SK-N-SH (cell line): ENCODE measurements around the gene DNAJA3. TPM values are rescaled to one million over a fixed set of nuclear protein-coding genes. Genes with fewer than 3 reads are reported as not detected.
A peak's percentile ranks its signal among the peaks of the same experiment; 100 is the strongest.

Experiments
- CTCF ChIA-PET: fragments of 300-600, 350-600 bp; formaldehyde crosslinking; extraction: SDS; loops from one replicate; lab custom pipeline; 2021; lab: Yijun Ruan, JAX
- POLR2A ChIA-PET: fragments of 350-600 bp; sonication (Branson Sonifier 250); formaldehyde crosslinking; extraction: SDS; loops from one replicate; lab custom pipeline; 2020; ENCODE audit warnings: antibody characterized with exemption, inconsistent platforms; lab: Yijun Ruan, JAX
- DNase-seq: peaks from one replicate; pipeline ENCODE4 v3.0.0; 2012
- H2AFZ ChIP-seq: fragments of 200-600 bp; sonication (generic); 2 replicates; pipeline ENCODE4 v1.8.1; 2016; ENCODE audit warnings: antibody characterized with exemption, mild to moderate bottlenecking, low read depth
- H3F3A ChIP-seq: fragments of 200-600 bp; sonication (generic); replicated peaks from 2 replicates; pipeline ENCODE3; 2016; ENCODE audit warnings: antibody characterized with exemption, mild to moderate bottlenecking; ENCODE audit not compliant: insufficient read depth
- H3K27ac ChIP-seq, 2 experiments: fragments of 200-500 bp in 1 of 2; fragments of 200-600 bp in 1 of 2; sonication (Bioruptor generic) in 1 of 2; sonication (generic), shearing (Covaris generic) in 1 of 2; 2 replicates each; pipeline versions ENCODE4 v1.5.1 to v1.6.1; 2014 to 2016; ENCODE audit warnings: low read depth in 2 of 2, inconsistent platforms in 1 of 2, low read length in 1 of 2, mild to moderate bottlenecking in 1 of 2, mixed read lengths in 1 of 2
- H3K27me3 ChIP-seq: fragments of 200-600 bp; sonication (generic), shearing (Covaris generic); 2 replicates; pipeline ENCODE4 v1.6.1; 2016; ENCODE audit warnings: mixed run types; ENCODE audit not compliant: insufficient read depth
- H3K36me3 ChIP-seq, 2 experiments: fragments of 200-500 bp in 1 of 2; fragments of 200-600 bp in 1 of 2; sonication (Bioruptor generic) in 1 of 2; sonication (generic) in 1 of 2; replicated peaks in 1 of 2; 2 replicates each; pipeline versions ENCODE3 to v1.5.1; 2014 to 2016; ENCODE audit warnings: low read length in 1 of 2, mild to moderate bottlenecking in 1 of 2; ENCODE audit not compliant: insufficient read depth in 2 of 2, control insufficient read depth in 1 of 2
- H3K4me1 ChIP-seq, 2 experiments: fragments of 200-500 bp in 1 of 2; fragments of 200-600 bp in 1 of 2; sonication (Bioruptor generic) in 1 of 2; sonication (generic), shearing (Covaris generic) in 1 of 2; 2 replicates each; pipeline versions ENCODE4 v1.5.1 to v1.6.1; 2014 to 2016; ENCODE audit warnings: low read depth in 1 of 2, low read length in 1 of 2, mixed run types in 1 of 2; ENCODE audit not compliant: insufficient read depth in 2 of 2, control insufficient read depth in 1 of 2
- H3K4me2 ChIP-seq: fragments of 200-600 bp; sonication (generic), shearing (Covaris generic); 2 replicates; pipeline ENCODE4 v1.6.1; 2017; ENCODE audit warnings: mixed run types
- H3K4me3 ChIP-seq, 2 experiments: fragments of 200-500 bp in 1 of 2; fragments of 200-600 bp in 1 of 2; sonication (Bioruptor generic) in 1 of 2; sonication (generic), shearing (Covaris generic) in 1 of 2; 2 replicates each; pipeline versions ENCODE4 v1.5.1 to v1.8.1; 2014 to 2016; ENCODE audit warnings: low read depth in 2 of 2, inconsistent platforms in 1 of 2, low read length in 1 of 2, mild to moderate bottlenecking in 1 of 2, mixed read lengths in 1 of 2, moderate library complexity in 1 of 2
- H3K79me2 ChIP-seq: fragments of 200-600 bp; sonication (generic); 2 replicates; pipeline ENCODE4 v1.8.1; 2017; ENCODE audit warnings: mild to moderate bottlenecking; ENCODE audit not compliant: insufficient read depth
- H3K9ac ChIP-seq: fragments of 200-600 bp; sonication (generic); 2 replicates; pipeline ENCODE4 v1.6.1; 2017; ENCODE audit warnings: mixed run types
- H3K9me2 ChIP-seq: fragments of 200-600 bp; sonication (generic); 2 replicates; pipeline ENCODE4 v1.6.1; 2017; ENCODE audit warnings: mixed run types
- H3K9me3 ChIP-seq: fragments of 200-600 bp; sonication (generic); 2 replicates; pipeline ENCODE4 v1.6.1; 2017; ENCODE audit warnings: mixed run types, mild to moderate bottlenecking, moderate library complexity
- H4K20me1 ChIP-seq: fragments of 200-600 bp; sonication (generic); 2 replicates; pipeline ENCODE4 v1.6.1; 2017; ENCODE audit warnings: mild to moderate bottlenecking, mixed run types; ENCODE audit not compliant: insufficient read depth
- CHD2 ChIP-seq: fragments of 150-350 bp; IDR thresholded peaks from 2 replicates; pipeline ENCODE4 v1.6.1; 2018; ENCODE audit warnings: low read length; ENCODE audit not compliant: partially characterized antibody
- ELF1 ChIP-seq: IDR thresholded peaks from 2 replicates; pipeline ENCODE4 v1.4.0; 2012
- EZH2phosphoT487 ChIP-seq: fragments of 200-600 bp; sonication (generic); IDR thresholded peaks from 2 replicates; pipeline ENCODE4 v1.6.1; 2017; ENCODE audit warnings: low read depth, mixed run types, mild to moderate bottlenecking, antibody characterized with exemption, moderate library complexity, borderline replicate concordance
- FOSL2 ChIP-seq: IDR thresholded peaks from 2 replicates; pipeline ENCODE4 v1.4.0; 2012; ENCODE audit warnings: low read depth, mild to moderate bottlenecking, moderate library complexity, borderline replicate concordance
- FOXM1 ChIP-seq: IDR thresholded peaks from 2 replicates; pipeline ENCODE4 v1.4.0; 2012; ENCODE audit warnings: low read depth, mild to moderate bottlenecking
- GABPA ChIP-seq: IDR thresholded peaks from 2 replicates; pipeline ENCODE4 v1.4.0; 2012; ENCODE audit warnings: low read depth, mild to moderate bottlenecking
- GATA2 ChIP-seq: sonication (generic); formaldehyde crosslinking; IDR thresholded peaks from 2 replicates; pipeline ENCODE4 v1.5.0; 2020; ENCODE audit warnings: mild to moderate bottlenecking, missing genetic modification reagents
- MEF2A ChIP-seq: IDR thresholded peaks from 2 replicates; pipeline ENCODE4 v1.4.0; 2012; ENCODE audit warnings: low read depth, borderline replicate concordance
- NFIC ChIP-seq: IDR thresholded peaks from 2 replicates; pipeline ENCODE4 v1.4.0; 2012; ENCODE audit warnings: borderline replicate concordance
- RAD21 ChIP-seq: IDR thresholded peaks from 2 replicates; pipeline ENCODE4 v1.6.1; 2012; ENCODE audit warnings: mild to moderate bottlenecking, low read length
- RCOR1 ChIP-seq: fragments of 150-350 bp; IDR thresholded peaks from 2 replicates; pipeline ENCODE4 v1.6.1; 2017; ENCODE audit warnings: antibody characterized with exemption, low read length
- RFX5 ChIP-seq: IDR thresholded peaks from 2 replicates; pipeline ENCODE4 v1.6.1; 2012; ENCODE audit warnings: mild to moderate bottlenecking, improper control_type of control experiment, low read length
- RXRA ChIP-seq: IDR thresholded peaks from 2 replicates; pipeline ENCODE4 v1.4.0; 2012; ENCODE audit warnings: low read depth, mild to moderate bottlenecking, borderline replicate concordance
- SIN3A ChIP-seq: IDR thresholded peaks from 2 replicates; pipeline ENCODE4 v1.6.1; 2012; ENCODE audit warnings: low read depth, mild to moderate bottlenecking, low read length, moderate library complexity, borderline replicate concordance
- TAF1 ChIP-seq: IDR thresholded peaks from 2 replicates; pipeline ENCODE4 v1.6.1; 2012; ENCODE audit warnings: low read depth, mild to moderate bottlenecking, low read length, moderate library complexity, borderline replicate concordance
- WGBS: methylation state at CpG from one replicate; pipeline ENCODE4 v1.1.6; 2017; ENCODE audit warnings: low lambda C conversion rate; 5-methylcytosine and 5-hydroxymethylcytosine counted together
- polyA plus RNA-seq, 3 experiments: library from polyadenylated mRNA; depleted of rRNA; stranded (reverse); fragments of >200 nt; gene quantifications; 2 replicates each; pipeline ENCODE4 v1.2.3, GENCODE V29; 2012
- TF ChIP-seq, protein P1 (sequence below): fragments of 150-350 bp; IDR thresholded peaks from 2 replicates; pipeline ENCODE4 v1.6.1; 2017; ENCODE audit warnings: antibody characterized with exemption, low read length, low read depth, borderline replicate concordance
- TF ChIP-seq, protein P2 (sequence below): IDR thresholded peaks from 2 replicates; pipeline ENCODE4 v1.4.0; 2012; ENCODE audit warnings: low read depth, borderline replicate concordance

The DNAJA3 gene
- polyA plus RNA-seq, 1 of the 3 experiments (the other 2 are of a cell fraction), result 52.6 TPM

DNA sequence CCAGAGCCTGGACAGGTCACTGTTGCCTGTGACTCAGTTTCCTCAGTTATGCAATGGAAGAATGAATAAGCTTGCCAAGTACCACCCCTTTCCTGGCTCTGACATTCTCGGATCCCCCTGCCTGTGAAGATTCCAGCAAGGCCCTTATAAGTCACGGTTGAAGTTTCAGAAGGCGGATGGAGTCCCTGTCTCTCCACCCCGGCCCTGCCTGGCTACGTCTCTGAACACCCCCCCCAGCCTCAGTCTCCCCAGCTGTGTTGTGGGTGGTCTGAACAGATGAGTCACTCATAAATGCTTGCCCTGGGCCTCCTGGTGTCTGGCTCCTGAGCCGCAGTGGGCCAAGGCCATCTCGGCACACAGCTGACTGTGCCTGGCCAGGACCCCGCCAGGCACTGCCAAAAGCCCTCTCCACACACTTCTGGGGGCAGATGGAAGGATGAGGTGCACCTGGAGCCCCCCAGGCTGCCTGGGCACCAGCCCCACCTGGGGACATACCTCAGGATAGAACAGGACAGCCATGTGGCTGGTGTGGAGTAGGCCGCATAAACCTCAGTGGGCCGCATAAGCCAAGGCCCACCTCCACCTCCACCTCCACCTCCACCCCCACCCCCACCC is 38.6 kb upstream of the DNAJA3 start:
- DNase-seq, result no peak
- Histone ChIP-seq H3K79me2 (no peaks in the 10 kb centered on the region), H3K4me3 (no peak overlapping the region), H3F3A (peaks cover 19% of the 10 kb centered on the region), H3K9me3 (no peaks in the 10 kb centered on the region), H3K4me2 (peak overlapping the region; percentile 44; the same call in 1 of the 2 replicates), H3K4me1 (peaks cover 36 to 80% of the 10 kb centered on the region in 2 experiments; a peak in 3 of 4 replicates), H3K9me2 (no peaks in the 10 kb centered on the region), H3K27me3 (no peaks in the 10 kb centered on the region), H3K27ac (peak overlapping the region in 1 of 2 experiments; percentile 93; a peak in 1 of 4 replicates), H3K9ac (no peak overlapping the region), H3K36me3 (peaks cover 0 to 17% of the 10 kb centered on the region in 2 experiments), H4K20me1 (peaks cover 3% of the 10 kb centered on the region; the same call in 1 of the 2 replicates), H2AFZ (no peak overlapping the region)
- 63% methylated on average over 5 of the region's 10 CpGs for WGBS
- POLR2A ChIA-PET, result interaction anchor here (1.0 to 1.1 kb wide), 2 partner anchors 8 to 14 kb away, joined by 3 to 5 read pairs; no protein-coding TSS in a partner anchor
- CTCF ChIA-PET, result interaction anchor here (1.7 to 32.1 kb wide), 3 partner anchors 15 to 28 kb away, joined by 5 to 558 read pairs (median 11); no protein-coding TSS in a partner anchor
- TF ChIP-seq TAF1, result no peak
- no peak for TF ChIP-seq GABPA
- TF ChIP-seq FOSL2, result 0 out of 2 replicates have a peak, but pooled peaks have one; percentile 2
- no peak for TF ChIP-seq FOXM1

DNA sequence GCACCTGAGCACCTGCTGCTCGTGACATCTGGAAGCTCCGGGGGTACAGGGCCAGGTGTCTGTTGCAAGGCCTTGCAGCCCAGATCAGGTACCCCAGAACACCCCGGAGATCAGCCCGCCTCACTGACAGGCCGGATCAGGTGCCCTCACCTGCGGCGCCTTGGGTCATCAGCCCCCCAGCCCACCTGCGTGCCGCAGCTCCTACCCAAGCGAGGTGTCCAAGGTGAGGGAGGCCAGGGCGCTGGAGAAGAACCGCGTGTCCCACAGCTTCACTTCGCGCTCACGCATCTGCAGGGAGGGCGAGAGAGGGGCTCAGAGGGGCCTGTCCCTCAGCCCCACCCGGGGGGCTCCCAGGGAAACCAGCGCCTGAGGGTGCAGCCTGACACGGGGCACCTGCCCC is 37.9 kb upstream of the DNAJA3 start:
- H2AFZ ChIP-seq, result no peak overlapping the region

DNA sequence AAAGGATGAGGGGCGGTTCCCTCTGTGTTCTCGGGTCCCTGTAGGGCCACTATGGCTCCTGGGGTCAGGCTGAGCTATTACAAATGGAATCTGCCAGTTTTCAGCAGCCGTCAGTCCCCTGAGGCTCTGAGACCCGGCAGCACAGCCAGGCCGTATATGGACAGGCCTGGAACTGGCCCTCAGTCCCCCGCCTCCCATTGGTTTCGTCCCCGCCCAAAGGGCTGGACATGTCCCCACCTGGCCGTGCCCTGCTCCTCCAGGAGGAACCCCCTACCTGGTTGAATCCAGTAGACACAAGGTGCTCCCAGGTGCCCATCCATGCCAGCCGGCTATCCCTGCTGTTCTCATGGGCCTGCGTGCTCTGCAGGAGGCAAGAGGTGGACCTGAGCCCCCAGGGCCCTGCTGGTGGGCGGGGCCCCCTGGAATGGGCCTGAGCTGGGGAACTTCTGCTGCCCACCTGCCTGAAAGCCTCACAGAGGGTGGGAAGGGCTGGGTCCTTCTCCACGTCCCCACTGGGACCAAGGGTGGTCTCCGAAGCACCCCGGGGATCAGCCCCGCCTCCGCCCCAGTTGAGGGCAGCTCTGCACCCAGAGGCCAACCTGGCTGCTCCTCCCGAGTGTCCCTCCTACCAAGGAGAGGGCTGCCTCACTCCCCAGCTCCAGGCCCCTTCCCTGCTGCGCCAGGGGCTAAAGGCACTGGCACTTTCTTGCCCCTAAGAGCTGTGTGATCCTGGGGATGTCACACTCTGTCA is 37.2 kb upstream of the DNAJA3 start:
- Histone ChIP-seq H2AFZ (no peak overlapping the region), H3K9me2 (no peaks in the 10 kb centered on the region), H3K9ac (no peak overlapping the region), H3F3A (peaks cover 14% of the 10 kb centered on the region), H3K9me3 (no peaks in the 10 kb centered on the region), H3K36me3 (peaks cover 0 to 5% of the 10 kb centered on the region in 2 experiments), H4K20me1 (peaks cover 3% of the 10 kb centered on the region; the same call in 1 of the 2 replicates), H3K4me1 (peaks cover 50 to 85% of the 10 kb centered on the region in 2 experiments; a peak in 3 of 4 replicates), H3K27me3 (no peaks in the 10 kb centered on the region), H3K79me2 (no peaks in the 10 kb centered on the region), H3K4me2 (no peak overlapping the region), H3K4me3 (no peak overlapping the region), H3K27ac (peak overlapping the region in 1 of 2 experiments; percentile 25; a peak in 1 of 4 replicates)
- WGBS, result 100% methylated on average over 1 of the region's 19 CpGs
- POLR2A ChIA-PET, result no interaction called here
- no peak for DNase-seq
- CTCF ChIA-PET, result interaction anchor here (1.7 to 32.1 kb wide), 4 partner anchors 8 to 29 kb away, joined by 4 to 558 read pairs (median 13); no protein-coding TSS in a partner anchor
- TF ChIP-seq, protein P1, sequence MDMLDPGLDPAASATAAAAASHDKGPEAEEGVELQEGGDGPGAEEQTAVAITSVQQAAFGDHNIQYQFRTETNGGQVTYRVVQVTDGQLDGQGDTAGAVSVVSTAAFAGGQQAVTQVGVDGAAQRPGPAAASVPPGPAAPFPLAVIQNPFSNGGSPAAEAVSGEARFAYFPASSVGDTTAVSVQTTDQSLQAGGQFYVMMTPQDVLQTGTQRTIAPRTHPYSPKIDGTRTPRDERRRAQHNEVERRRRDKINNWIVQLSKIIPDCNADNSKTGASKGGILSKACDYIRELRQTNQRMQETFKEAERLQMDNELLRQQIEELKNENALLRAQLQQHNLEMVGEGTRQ, result no peak
- TF ChIP-seq ELF1 (no peak), RFX5 (no peak), CHD2 (no peak), MEF2A (no peak), RAD21 (no peak), RCOR1 (no peak), EZH2phosphoT487 (no peak), RXRA (no peak), FOXM1 (no peak), GATA2 (CRISPR knock-in tag) (no peak), GABPA (no peak), TAF1 (no peak), NFIC (no peak), SIN3A (no peak)
- TF ChIP-seq, protein P2, sequence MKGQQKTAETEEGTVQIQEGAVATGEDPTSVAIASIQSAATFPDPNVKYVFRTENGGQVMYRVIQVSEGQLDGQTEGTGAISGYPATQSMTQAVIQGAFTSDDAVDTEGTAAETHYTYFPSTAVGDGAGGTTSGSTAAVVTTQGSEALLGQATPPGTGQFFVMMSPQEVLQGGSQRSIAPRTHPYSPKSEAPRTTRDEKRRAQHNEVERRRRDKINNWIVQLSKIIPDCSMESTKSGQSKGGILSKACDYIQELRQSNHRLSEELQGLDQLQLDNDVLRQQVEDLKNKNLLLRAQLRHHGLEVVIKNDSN, result no peak

More for the DNA sequence above, 37.9 kb upstream of the DNAJA3 start:
- 93% methylated on average over 15 of the region's 20 CpGs for WGBS
- H3K9ac ChIP-seq, result no peak overlapping the region
- no peaks in the 10 kb centered on the region for H3K9me3 ChIP-seq
- H3K79me2 ChIP-seq, result no peaks in the 10 kb centered on the region
- H3K36me3 ChIP-seq, result peaks cover 0 to 10% of the 10 kb centered on the region in 2 experiments
- H3K9me2 ChIP-seq, result no peaks in the 10 kb centered on the region
- peak overlapping the region in 1 of 2 experiments; percentile 25; a peak in 1 of 4 replicates for H3K27ac ChIP-seq
- H4K20me1 ChIP-seq, result peaks cover 3% of the 10 kb centered on the region; the same call in 1 of the 2 replicates
- H3K4me1 ChIP-seq, result peaks cover 44 to 83% of the 10 kb centered on the region in 2 experiments; a peak in 3 of 4 replicates
- peaks cover 19% of the 10 kb centered on the region for H3F3A ChIP-seq
- no peak overlapping the region for H3K4me3 ChIP-seq
- CTCF ChIA-PET, result interaction anchor here (1.7 to 32.1 kb wide), 3 partner anchors 15 to 28 kb away, joined by 5 to 558 read pairs (median 11); no protein-coding TSS in a partner anchor
- TF ChIP-seq CHD2, result no peak
- TF ChIP-seq RFX5, result no peak
- TF ChIP-seq, all 33 proteins: peak for 0
- no peak overlapping the region for H3K4me2 ChIP-seq
- DNase-seq, result no peak
- H3K27me3 ChIP-seq, result no peaks in the 10 kb centered on the region
- POLR2A ChIA-PET, result no interaction called here
